GM12875 (cell line): ENCODE measurements around the gene HES4.
A peak's percentile ranks its signal among the peaks of the same experiment; 100 is the strongest.

Experiments used
- H3K4me3 ChIP-seq: one replicate; pipeline ENCODE4 v1.5.1; 2011; ENCODE audit warnings: low read depth, low read length, control low read depth
- TF ChIP-seq, protein P1 (sequence below): IDR thresholded peaks from 2 replicates; pipeline ENCODE4 v1.5.1; 2011; ENCODE audit warnings: low read depth, mild to moderate bottlenecking, control low read depth, inconsistent platforms, low read length, moderate library complexity, borderline replicate concordance; ENCODE audit not compliant: insufficient read depth

The HES4 gene

DNA sequence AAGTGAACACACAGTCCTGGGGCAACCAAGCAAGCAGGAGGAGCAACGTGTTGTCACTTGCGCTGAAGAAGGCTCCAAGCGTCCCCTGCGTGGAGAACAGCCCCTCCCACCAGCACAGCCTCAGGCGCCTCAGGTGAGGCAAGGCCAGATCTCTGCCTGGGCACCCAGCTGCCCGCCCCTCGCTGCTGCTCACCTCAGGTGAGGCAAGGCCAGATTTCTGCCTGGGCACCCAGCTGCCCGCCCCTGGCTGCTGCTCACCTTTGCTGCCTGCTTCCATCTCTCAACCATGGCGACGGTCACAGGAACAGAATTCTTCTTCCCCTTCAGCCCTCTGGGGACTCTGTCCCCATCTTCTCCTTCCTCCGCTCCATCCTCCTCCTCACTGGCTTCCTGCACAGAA, 43.3 kb downstream of the HES4 start:
- TF ChIP-seq, protein P1, sequence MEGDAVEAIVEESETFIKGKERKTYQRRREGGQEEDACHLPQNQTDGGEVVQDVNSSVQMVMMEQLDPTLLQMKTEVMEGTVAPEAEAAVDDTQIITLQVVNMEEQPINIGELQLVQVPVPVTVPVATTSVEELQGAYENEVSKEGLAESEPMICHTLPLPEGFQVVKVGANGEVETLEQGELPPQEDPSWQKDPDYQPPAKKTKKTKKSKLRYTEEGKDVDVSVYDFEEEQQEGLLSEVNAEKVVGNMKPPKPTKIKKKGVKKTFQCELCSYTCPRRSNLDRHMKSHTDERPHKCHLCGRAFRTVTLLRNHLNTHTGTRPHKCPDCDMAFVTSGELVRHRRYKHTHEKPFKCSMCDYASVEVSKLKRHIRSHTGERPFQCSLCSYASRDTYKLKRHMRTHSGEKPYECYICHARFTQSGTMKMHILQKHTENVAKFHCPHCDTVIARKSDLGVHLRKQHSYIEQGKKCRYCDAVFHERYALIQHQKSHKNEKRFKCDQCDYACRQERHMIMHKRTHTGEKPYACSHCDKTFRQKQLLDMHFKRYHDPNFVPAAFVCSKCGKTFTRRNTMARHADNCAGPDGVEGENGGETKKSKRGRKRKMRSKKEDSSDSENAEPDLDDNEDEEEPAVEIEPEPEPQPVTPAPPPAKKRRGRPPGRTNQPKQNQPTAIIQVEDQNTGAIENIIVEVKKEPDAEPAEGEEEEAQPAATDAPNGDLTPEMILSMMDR, result no peak

DNA sequence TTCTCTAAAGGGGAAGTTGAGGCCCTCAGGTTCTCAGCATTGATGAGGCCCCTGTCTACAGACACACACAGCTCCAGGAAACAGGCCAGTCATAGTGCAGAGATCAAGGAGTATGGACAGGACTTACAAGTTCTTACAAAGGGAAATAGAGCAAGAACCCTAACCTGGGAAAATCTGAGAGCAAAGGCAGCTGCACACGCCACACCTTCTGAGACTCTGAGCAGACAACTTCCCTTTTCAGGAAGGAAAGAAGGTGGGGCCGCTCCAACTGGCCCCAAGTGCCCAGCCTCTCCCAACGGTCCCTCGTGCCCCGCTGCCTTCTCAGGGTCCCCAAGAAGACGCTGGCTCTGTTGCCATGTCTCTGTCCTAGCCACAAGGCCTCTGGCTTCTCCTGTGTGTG, 44.4 kb downstream of the HES4 start:
- TF ChIP-seq, protein P1, result no peak
- no peak overlapping the region for H3K4me3 ChIP-seq

More for the DNA sequence above, 43.3 kb downstream of the HES4 start:
- H3K4me3 ChIP-seq, result no peak overlapping the region

DNA sequence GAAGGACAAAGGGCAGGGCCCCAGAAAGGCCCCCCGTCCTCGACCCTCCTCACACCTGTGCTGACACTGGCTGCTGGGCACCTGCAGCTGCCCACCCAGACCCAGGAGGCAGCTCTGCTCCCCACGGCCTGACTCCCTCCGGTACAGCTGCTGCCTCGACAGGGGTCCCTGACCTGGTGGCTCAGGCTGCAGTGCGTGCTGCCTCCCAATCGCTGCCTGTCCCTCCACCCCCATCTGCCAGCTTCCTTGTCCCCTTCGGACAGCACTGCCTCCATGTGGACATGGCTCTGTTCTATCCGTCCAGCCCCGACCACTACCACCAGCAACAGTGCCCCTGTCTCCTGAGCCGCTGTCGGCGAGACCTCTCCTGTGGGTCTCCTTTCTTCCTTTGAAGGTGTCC, 45.0 kb downstream of the HES4 start:
- TF ChIP-seq, protein P1, result no peak
- no peak overlapping the region for H3K4me3 ChIP-seq

DNA sequence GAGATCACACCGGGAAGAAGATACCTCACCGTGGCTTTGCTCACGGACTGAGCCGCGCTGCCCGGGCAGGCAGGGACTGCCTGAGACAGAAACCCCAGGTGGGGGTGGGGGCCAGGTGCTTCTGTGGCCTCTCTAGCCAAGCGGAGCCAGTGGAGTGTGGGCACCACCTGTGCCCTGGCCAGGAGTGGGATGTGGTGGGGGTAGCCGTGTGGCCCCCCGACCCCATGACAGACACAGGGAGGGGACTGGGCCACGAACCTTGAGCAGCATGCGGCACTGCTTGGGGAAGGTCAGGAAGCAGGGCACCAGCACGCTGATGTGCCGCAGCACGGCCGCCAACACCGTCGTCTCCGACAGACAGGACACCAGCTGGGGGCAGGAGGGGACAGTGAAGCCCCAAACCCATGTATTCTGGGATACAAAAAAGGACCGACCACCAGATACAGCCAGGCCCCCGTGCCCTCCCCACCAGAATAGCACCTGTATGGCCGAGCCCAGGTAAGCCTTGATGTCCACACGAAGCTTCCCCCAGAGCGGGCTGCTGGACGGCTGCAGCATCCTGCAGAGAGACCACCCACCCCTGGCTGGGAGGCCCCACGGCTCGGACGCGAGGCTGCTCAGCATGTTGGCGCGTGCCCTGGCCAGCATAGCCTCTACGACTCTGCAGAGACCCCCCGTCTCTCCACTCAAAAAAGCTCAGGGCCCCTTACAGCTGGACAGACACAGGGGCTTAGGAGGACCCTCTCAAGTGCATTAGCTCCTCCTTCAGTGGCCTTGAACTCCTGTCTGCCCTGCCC, 46.2 kb downstream of the HES4 start:
- TF ChIP-seq, protein P1, result no peak
- no peak overlapping the region for H3K4me3 ChIP-seq

DNA sequence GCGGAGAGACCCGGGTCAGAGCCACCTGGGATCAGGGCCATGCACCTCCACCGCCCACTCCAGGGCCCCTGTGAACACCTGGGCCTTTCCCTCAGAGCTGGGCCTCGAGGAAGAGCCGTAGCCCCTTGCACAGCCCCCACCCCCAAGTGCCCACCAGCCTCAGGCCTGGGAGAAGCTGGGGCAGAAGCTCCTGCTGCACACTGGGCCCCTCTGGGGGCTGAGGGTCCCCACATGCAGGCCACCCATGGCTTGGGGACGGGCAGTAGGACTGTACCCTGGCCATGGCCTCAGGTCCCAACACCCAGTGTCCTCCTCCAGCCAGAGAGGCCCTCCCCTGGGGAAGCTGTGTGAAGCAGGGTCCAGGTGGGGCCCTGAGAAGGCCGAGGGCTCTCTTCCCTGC, 47.3 kb downstream of the HES4 start:
- H3K4me3 ChIP-seq, result no peak overlapping the region
- TF ChIP-seq, protein P1, result no peak

DNA sequence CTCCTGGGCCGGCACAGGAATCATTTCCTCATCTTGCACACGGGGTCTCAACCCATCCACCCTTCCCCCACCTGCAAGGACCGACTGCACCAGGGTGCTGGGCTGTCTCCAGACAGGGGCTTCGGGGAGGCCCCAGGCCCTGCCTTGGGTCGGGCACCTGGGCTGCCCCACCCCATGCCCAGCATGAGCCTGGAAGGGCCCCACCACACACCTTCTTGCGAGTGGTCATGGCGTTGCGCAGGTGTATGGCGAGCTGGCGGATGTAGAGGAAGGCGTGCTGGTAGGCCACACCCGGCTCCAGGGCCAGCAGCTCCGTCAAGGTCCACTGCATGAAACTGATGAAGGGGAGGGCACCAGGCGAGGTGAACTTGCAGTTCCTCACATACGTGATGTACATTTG, 47.7 kb downstream of the HES4 start:
- no peak overlapping the region for H3K4me3 ChIP-seq
- TF ChIP-seq, protein P1, result no peak

DNA sequence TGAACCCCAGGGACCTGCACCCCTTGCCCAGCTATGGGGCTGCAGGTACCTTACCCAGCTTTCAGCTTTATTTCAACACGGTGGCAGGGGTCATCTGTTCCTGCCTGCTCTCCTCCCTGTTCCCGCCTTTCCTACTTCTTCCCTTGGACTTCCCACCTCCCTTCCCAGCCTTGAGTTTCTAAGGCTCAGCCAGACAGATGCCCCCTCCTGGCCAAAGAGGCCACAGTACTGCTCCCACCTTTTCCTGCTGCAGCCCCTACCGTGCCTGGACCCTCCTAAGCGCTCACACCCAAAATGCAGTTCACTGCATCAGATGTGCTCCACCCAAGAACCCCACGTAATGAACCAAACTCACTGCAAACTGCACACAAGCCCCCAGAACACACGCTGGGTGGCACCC, 48.5 kb downstream of the HES4 start:
- no peak overlapping the region for H3K4me3 ChIP-seq
- TF ChIP-seq, protein P1, result peak; percentile 28; the same call in 1 of the 2 replicates
